DMS153 treated with DMSO at 0.1 percent for 48 hours (cell line): Measurements from ENCODE around the gene ZNF454.

Experiments used
- DNase-seq: peaks from one replicate; lab custom pipeline; 2025; ENCODE audit not compliant: unreplicated experiment; lab: John Stamatoyannopoulos, UW

ZNF454 gene

DNA sequence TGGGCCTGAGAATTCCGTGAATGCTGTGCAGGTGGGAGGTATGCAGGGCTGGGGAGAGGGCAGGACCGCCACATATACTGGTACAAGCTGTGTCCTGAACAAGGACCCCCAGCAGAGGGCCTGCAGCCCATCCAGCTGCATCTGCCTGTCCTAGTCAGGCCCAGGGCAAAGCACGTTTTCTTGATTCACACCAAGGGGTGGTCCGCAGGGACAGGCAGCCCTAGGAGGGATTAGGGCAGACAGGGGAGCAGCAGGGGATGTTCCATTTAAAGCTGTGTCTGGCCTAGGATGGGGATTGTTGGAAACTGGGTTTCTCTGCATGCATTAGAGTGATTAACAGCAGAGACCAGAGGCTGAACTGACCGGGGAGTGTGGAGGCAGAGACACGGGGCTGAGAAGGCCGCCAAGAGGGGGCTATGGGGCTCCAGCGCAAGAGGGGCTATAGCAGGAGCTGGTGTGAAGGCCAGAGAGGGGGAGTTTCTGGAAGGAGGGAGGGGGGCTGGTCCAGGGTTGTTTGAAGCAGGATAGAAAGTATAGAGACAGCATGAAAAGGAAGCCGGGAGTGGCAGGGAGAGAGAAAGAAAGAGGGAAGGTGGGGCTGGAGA, 51.4 kb downstream of the ZNF454 start:
- no peak for DNase-seq

DNA sequence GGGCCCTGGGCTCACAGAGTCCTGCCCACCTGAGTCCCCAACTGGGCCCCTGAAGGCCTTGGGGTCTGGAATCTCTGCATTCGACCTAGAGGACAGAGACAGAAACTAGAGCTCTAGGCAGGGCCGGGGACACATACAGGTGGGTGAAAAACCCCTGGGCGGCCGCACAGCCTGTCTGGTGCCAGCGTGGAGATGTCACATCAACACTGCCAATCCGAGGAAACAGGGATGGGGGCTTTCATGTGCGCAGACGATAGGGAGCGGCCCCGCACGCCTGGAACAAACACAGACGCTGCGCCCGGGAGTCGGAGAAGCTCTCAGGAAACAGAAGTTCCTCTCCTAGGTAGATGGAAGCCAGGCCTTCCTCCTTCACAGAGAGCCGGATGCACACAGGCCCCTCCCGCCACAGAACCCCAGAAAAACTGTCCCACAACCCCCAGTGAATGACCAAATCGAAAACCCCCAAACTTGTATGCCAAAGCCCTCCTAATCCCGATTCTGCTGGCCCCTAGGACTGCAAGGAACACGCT, 52.3 kb downstream of the ZNF454 start:
- DNase-seq: no peak

DNA sequence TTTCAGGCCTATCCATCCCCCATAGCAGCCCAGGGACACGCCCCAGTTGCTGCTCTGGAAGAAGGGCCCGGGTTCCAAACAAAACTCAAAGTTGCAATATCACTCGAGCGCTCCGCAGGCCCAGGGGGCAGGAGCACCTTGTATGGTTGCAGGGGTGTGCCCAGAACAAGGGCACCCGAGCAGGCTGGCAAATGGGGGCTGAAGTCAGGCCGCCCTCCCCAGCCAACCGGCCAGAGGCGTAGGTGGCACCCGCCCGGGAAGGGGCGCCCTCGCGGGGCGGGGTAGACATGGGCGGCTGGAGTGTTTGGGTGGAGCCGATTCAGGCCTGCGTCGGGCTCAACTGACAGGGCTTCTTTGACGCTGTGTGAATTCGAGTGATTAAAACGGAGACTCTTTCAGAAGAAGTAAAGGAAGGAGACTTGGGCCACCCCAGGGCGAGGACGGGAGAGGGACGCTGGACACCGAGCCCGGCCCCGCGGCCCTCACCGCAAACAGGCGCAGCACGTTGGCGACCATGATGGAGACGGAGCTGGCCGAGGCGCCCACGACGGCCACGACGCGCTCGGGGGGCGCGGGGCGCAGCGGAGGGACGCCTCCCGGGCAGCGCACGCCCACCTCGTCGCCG, 53.1 kb downstream of the ZNF454 start:
- DNase-seq: no peak

DNA sequence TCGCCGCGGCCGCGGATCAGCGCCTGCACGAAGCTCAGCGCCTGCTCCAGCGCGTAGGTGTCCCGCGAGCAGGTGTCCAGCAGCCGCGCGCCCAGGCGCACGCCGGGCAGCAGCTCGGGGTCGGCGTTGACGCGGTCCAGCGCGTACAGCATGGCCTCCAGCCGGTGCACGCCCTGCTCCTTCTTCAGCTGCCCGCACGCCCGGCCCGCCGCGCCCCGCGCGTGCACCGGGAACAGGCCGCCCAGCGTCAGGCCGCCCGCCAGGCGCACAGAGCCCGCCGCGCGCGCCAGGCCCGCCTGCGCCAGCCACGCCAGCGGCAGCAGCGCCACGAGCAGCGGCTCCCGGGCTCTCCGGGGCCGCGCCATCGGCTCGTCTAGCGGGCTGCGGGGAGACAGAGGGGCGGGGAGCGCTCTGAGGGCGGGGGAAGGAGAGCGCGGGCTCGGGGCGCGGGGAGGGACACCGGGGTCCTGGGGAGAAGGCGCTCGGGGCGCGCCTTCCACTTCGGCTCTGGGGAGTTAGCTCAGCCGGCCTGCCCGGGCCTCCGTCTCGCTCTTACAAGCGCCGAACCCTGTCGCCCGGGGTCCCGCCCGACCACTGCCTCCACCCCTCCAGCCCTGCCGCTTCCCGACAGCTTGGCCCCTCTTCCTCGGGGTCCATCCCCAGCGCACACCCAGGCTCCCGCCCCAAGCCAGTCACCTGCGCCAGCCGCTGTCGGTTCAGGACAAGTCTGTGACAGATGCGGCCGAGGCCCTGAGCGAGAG, 53.8 kb downstream of the ZNF454 start, which contains the start of gene GRM6:
Gene GRM6 (minus strand): TSS at position 741 of the 761 bp plus-strand sequence. CDS start 376 bp downstream, at position 365.
- no peak for DNase-seq

DNA sequence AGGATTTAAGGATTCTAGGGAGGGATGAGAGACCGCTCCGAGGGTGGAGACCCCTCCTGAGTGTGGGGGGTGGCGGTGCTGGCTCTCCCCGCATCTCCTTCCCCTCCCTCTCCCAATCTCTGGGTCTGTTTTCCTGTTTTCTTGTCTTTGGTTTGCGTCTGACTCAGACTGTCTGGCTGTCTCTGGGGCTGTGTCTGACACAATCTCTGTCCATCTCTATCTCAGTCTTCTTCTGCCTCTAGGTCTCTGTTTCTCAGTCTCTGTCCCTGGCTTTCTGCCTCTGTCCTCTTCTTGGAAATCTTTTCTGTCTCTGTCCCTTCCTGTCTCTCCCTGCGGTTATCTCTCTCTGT, 54.3 kb downstream of the ZNF454 start:
- no peak for DNase-seq

DNA sequence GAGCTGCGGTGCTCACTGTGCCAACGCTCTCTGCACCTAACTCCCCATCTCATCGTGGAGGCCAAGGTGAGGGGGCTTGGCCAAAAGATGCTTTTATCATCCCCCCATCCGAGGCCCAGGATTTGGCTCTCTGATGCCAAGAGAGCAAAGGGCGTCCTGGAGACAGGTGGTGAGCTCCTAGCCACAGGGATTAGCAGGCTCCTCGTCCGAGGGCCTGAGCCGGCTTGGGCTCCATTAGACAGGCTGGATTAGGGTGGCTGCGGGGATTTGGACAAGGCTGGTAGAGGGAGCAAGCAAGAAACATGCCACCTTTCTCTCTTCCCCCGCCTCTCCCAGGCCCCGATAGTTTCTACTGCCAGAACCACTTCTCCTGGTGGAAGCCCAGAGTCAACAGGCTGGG, 55.2 kb downstream of the ZNF454 start:
- DNase-seq: no peak

DNA sequence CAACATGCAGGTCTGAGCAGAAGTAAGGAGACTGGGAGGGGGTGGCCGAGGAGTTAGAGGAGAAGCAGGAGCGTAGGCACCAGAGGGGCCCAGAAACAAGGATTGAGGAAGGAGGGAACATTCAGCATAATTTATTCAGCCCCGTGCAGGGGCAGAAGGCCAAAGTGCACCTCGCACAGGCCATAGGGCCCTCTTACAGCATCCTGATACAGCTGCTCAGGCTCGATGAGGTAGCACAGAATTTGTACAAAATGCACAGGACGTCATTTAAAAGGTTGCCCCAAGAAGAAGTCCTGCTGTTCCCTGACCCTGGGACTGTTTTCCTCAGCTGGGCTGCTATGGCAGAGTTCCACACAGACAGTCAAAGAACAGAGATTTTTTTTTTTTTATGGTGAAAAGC, 56.2 kb downstream of the ZNF454 start:
- DNase-seq: no peak

DNA sequence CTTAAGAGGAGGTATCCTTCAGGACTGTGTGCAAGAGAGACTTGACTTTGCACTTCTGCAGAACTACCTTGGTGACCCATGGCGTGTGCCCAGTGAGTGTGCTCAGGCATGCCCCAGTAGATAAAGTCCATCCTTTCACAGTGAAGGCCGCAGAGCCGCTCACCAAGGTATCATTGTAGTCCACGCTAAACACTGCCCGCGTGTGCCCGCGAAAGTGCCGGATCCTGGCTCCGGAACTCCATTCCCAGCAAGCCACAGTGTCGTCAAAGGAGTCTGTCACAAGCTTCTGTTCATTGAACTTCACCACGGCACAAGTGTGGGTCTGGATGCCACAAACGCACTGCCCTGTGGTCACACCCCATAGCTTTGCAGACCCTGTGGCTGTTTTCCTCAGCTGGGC, 57.4 kb downstream of the ZNF454 start:
- DNase-seq: no peak

DNA sequence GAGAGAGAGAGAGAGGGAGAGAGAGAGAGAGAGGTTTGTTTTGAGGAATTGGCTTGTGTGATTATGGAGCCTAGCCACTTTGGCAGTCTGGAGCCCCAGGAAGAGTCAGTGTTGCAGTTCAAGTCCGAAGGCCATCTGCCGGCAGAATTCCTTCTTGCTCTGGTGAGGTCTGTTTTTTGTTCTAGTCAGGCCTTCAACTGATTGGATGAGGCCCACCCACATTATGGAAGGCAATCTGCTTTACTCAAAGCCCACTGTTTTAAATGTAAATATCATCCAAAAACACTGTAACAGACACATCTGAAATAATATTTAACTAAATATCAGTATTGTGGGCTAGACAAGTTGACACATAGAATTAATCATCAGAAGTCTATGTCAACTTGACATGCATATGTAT, 65.6 kb downstream of the ZNF454 start:
- DNase-seq: no peak

DNA sequence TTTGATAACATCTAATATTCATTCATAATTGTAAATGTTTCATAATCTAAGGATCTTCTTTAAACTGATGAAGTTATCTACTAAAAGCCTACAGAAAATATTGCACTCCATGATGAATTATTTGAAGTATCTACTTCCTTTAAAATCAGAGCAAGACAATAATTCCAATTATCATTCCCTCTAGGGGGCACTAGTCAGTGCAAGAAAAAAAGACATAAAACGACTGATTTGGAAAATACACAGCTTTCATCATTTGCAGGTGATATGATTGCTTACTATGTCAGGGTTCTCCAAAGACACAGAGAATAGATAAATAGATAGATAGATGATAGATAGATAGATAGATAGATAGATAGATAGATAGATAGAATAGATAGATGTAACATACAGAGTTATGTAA, 67.7 kb downstream of the ZNF454 start:
- DNase-seq: no peak
